Breast epithelium (tissue), 4 donors: ENCODE data around the gene ZNF544. TPM values are rescaled to one million over a fixed set of nuclear protein-coding genes. Genes with fewer than 3 reads are reported as not detected.

Experiments used
- DNase-seq, 2 donors: peaks; one replicate each; pipeline ENCODE4 v3.0.0-alpha.2; 2019; ENCODE audit warnings: low spot score in 2 of 2
- H3K27ac ChIP-seq, 2 donors: fragments of 200-600 bp; sonication (generic) in 1 of 2; one replicate each; pipeline ENCODE4 v1.5.1; 2016 to 2019; ENCODE audit warnings: mild to moderate bottlenecking in 1 of 2
- H3K27me3 ChIP-seq, 2 donors: fragments of 200-600 bp; sonication (generic) in 1 of 2; one replicate each; pipeline versions ENCODE4 v1.5.1 to v1.6.0; 2017 to 2019; ENCODE audit warnings: control low read depth in 1 of 2, mild to moderate bottlenecking in 1 of 2
- H3K36me3 ChIP-seq: fragments of 200-600 bp; one replicate; pipeline ENCODE4 v1.5.1; 2019
- H3K4me1 ChIP-seq, 2 donors: fragments of 200-600 bp; sonication (generic); one replicate each; pipeline ENCODE4 v1.5.1; 2016 to 2019; ENCODE audit warnings: control low read depth in 1 of 2
- H3K4me3 ChIP-seq, 3 donors: fragments of 200-600 bp; sonication (generic); 1 replicate in 2 of 3; 2 replicates in 1 of 3; pipeline ENCODE4 v1.5.1; 2016 to 2019; ENCODE audit warnings: mild to moderate bottlenecking in 3 of 3, moderate library complexity in 2 of 3
- H3K9me3 ChIP-seq, 2 donors: fragments of 200-600 bp; sonication (generic) in 1 of 2; one replicate each; pipeline ENCODE4 v1.5.1; 2016 to 2019; ENCODE audit warnings: control low read depth in 1 of 2
- CTCF ChIP-seq, 3 donors: fragments of 450-650 bp; IDR thresholded peaks; one replicate each; pipeline ENCODE4 v1.5.1; 2016 to 2017; ENCODE audit warnings: antibody characterized with exemption in 3 of 3, mild to moderate bottlenecking in 3 of 3, moderate library complexity in 3 of 3
- POLR2A ChIP-seq: fragments of 450-650 bp; IDR thresholded peaks from one replicate; pipeline ENCODE4 v1.6.1; 2016; ENCODE audit warnings: antibody characterized with exemption, mild to moderate bottlenecking, moderate library complexity
- POLR2AphosphoS5 ChIP-seq, 3 donors: sonication (generic); formaldehyde crosslinking; IDR thresholded peaks; one replicate each; pipeline ENCODE4 v1.6.1; 2017; ENCODE audit warnings: antibody characterized with exemption in 3 of 3
- intact Hi-C: fragments of 100-400 bp; cut with DNase I; formaldehyde crosslinking; loops from one replicate; pipeline ENCODE4 v1.15.1; 2023; ENCODE audit warnings: low total_unique reads
- total RNA-seq, 3 donors: library from RNA; depleted of rRNA; stranded (reverse); fragments of >200 nt; gene quantifications; one replicate each; pipeline ENCODE4 v1.1.0, GENCODE V29; 2016

Gene ZNF544
- 10 to 100 TPM; 10.1 to 70.2 (median 36.1) TPM for total RNA-seq

GRCh38 chr19:58228585-58229254 is at the start of gene ZNF544:
Gene ZNF544 (plus strand): TSS chr19:58228914. CDS start chr19:58244024, 15,110 bp downstream.
- Histone ChIP-seq H3K27ac (peak within 1 kb of the TSS; percentile 78 to 87), H3K4me3 (peak within 1 kb of the TSS; percentile 59 to 97 (median 73)), H3K4me1 (peaks cover 0 to 4% of the 10 kb centered on the region in 2 donors), H3K27me3 (no peaks in the 10 kb centered on the region), H3K9me3 (peaks cover 57 to 60% of the 10 kb centered on the region in 2 donors), H3K36me3 (peaks cover 10% of the 10 kb centered on the region)
- intact Hi-C loops, result no loop called here
- TF ChIP-seq POLR2A (no peak), POLR2AphosphoS5 (IDR thresholded peaks at IDR 0.05) (peak in 2 of 3 donors; percentile 51 to 69), CTCF (IDR thresholded peaks at IDR 0.05) (no peak)
- peak; percentile 41 to 73 for DNase-seq

GRCh38 chr19:58181902-58182576 is 46.7 kb upstream of the ZNF544 start:
- Histone ChIP-seq H3K9me3 (peaks cover 92 to 95% of the 10 kb centered on the region in 2 donors), H3K4me1 (no peaks in the 10 kb centered on the region), H3K36me3 (peaks cover 14% of the 10 kb centered on the region), H3K27ac (peak overlapping the region; percentile 99), H3K4me3 (peak overlapping the region; percentile 78 to 93 (median 82)), H3K27me3 (no peaks in the 10 kb centered on the region)
- peak; percentile 28 to 72 for DNase-seq
- intact Hi-C loops, result no loop called here
- TF ChIP-seq CTCF (IDR thresholded peaks at IDR 0.05) (peak in 2 of 3 donors; percentile 34 to 52), POLR2AphosphoS5 (IDR thresholded peaks at IDR 0.05) (no peak)

GRCh38 chr19:58182577-58182988 is 46.1 kb upstream of the ZNF544 start:
- intact Hi-C loops, result no loop called here
- H3K36me3 ChIP-seq, result peaks cover 19% of the 10 kb centered on the region

GRCh38 chr19:58182989-58183816 is 45.5 kb upstream of the ZNF544 start, which contains the start of gene ZNF274:
Gene ZNF274 (plus strand): TSS chr19:58183061. CDS start chr19:58183966, 905 bp downstream.
- intact Hi-C loops, result no loop called here
- H3K27me3 ChIP-seq, result no peaks in the 10 kb centered on the region
- peak within 1 kb of the TSS; percentile 78 to 93 (median 82) for H3K4me3 ChIP-seq
- no peaks in the 10 kb centered on the region for H3K4me1 ChIP-seq
- H3K36me3 ChIP-seq, result peaks cover 21% of the 10 kb centered on the region
- H3K27ac ChIP-seq, result peak within 1 kb of the TSS; percentile 99
- peak; percentile 90 to 97 (median 97) for TF ChIP-seq POLR2AphosphoS5 (IDR thresholded peaks at IDR 0.05)
- TF ChIP-seq CTCF (IDR thresholded peaks at IDR 0.05), result peak in 1 of 3 donors; percentile 17
- peak; percentile 66 for TF ChIP-seq POLR2A
- H3K9me3 ChIP-seq, result peaks cover 93 to 95% of the 10 kb centered on the region in 2 donors
- peak; percentile 92 to 95 for DNase-seq

More at GRCh38 chr19:58182577-58182988, 46.1 kb upstream of the ZNF544 start:
- no peaks in the 10 kb centered on the region for H3K4me1 ChIP-seq
- DNase-seq, result no peak
- no peak for TF ChIP-seq CTCF (IDR thresholded peaks at IDR 0.05)
- TF ChIP-seq POLR2A, result no peak
- no peak for TF ChIP-seq POLR2AphosphoS5 (IDR thresholded peaks at IDR 0.05)
- peak overlapping the region; percentile 78 to 93 (median 82) for H3K4me3 ChIP-seq
- peak overlapping the region; percentile 99 for H3K27ac ChIP-seq
- no peaks in the 10 kb centered on the region for H3K27me3 ChIP-seq
- H3K9me3 ChIP-seq, result peaks cover 93 to 95% of the 10 kb centered on the region in 2 donors
